Neural progenitor cell (in vitro differentiated cells): ENCODE results near the gene CHRNG.
"Not testable (repeated sequence)": the region's sequence is repeated elsewhere in the genome, so short reads cannot be mapped to it uniquely, and the experiment has no call there.

Experiments
- EZH2 ChIP-seq: fragments of 200-600 bp; sonication (generic); IDR thresholded peaks from 2 replicates; pipeline ENCODE4 v1.6.1; 2017; ENCODE audit warnings: antibody characterized with exemption, mild to moderate bottlenecking, moderate library complexity
- EZH2phosphoT487 ChIP-seq: fragments of 200-600 bp; sonication (generic); IDR thresholded peaks from 2 replicates; pipeline ENCODE4 v1.6.1; 2017; ENCODE audit warnings: antibody characterized with exemption
- TF ChIP-seq, protein P1 (sequence below): fragments of 200-600 bp; sonication (generic); IDR thresholded peaks from 2 replicates; pipeline ENCODE4 v1.5.1; 2017; ENCODE audit warnings: antibody characterized with exemption, mild to moderate bottlenecking

DNA sequence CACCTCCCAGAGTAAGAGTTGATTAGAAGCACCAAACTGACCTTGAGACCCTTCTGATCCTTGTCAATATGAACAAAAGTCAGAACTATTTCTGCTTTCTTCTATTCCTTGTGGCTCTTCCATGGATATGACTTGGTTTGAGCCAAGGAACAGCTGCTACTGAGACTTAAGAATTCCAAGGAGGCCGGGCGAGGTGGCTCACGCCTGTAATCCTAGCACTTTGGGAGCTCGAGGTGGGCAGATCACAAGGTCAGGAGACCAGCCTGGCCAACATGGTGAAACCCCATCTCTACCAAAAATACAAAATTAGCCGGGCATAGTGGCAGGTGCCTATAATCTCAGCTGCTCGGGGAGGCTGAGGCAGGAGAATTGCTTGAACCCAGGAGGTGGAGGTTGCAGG is 31.0 kb downstream of the CHRNG start:
- TF ChIP-seq, protein P1, sequence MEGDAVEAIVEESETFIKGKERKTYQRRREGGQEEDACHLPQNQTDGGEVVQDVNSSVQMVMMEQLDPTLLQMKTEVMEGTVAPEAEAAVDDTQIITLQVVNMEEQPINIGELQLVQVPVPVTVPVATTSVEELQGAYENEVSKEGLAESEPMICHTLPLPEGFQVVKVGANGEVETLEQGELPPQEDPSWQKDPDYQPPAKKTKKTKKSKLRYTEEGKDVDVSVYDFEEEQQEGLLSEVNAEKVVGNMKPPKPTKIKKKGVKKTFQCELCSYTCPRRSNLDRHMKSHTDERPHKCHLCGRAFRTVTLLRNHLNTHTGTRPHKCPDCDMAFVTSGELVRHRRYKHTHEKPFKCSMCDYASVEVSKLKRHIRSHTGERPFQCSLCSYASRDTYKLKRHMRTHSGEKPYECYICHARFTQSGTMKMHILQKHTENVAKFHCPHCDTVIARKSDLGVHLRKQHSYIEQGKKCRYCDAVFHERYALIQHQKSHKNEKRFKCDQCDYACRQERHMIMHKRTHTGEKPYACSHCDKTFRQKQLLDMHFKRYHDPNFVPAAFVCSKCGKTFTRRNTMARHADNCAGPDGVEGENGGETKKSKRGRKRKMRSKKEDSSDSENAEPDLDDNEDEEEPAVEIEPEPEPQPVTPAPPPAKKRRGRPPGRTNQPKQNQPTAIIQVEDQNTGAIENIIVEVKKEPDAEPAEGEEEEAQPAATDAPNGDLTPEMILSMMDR: not testable (repeated sequence)
- TF ChIP-seq EZH2, EZH2phosphoT487: not testable (repeated sequence)
